Measurements from ENCODE around the gene LILRA5. TPM values are rescaled to one million over a fixed set of nuclear protein-coding genes. Genes with fewer than 3 reads are reported as not detected.
A peak's percentile ranks its signal among the peaks of the same experiment; 100 is the strongest.
"Not testable (repeated sequence)": the region's sequence is repeated elsewhere in the genome, so short reads cannot be mapped to it uniquely, and the experiment has no call there.

LILRA5 gene
- total RNA-seq, 1 donor from 2014 or later: 5.3 TPM

DNA sequence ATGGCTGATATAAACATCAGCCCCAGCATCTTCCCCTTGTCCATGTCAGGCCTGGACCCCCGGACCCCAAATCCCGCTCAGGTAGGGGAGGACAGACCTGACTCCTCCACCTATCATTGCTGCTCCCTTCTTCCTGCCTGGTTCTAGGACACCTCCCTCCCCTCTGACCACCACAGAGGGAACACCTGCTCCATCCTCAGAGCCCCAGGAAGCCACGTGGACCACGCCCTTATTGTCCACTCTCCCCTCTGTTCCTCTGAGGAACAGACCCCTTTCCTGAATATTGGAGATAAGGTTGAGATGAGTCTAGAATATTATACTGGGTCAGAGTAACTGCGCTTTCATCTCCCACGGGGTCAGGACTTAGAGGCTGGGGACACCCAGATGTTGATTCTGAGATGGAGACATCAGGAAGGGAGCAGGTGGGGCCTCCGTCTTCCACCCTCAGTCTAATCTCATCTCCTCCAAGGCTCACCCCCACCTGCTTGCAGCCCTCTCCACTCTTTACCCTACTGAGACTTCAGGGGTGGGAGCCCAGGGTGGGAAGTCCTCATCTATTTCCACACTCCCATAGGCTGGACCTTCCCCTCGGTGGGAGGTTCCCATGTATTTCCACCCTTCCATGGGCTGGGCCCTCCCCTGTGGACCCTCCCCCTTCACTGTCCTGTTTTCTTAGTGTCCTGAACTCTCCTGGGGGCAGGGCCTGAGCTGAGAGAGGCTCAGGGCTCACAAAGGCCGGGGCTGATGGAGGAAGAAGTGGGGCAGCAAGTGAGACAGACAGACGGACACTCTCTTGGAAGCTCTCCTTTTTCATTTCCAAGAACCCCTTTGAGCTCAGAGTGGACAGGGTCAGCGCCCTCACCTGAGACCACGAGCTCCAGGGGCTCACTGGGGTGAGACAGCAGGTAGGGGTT lies 23.3 kb upstream of the LILRA5 start:
- intact Hi-C loops (cut with DNase I): no loop called here
- DNase-seq (ENCODE audit: low spot score) (peak; percentile 13), ATAC-seq (no peak)

GRCh38 chr19:54335164-54335563 lies 22.2 kb upstream of the LILRA5 start:
- DNase-seq (ENCODE audit: low spot score) (peak; percentile 28), ATAC-seq (no peak)
- intact Hi-C loops (cut with DNase I): no loop called here

DNA sequence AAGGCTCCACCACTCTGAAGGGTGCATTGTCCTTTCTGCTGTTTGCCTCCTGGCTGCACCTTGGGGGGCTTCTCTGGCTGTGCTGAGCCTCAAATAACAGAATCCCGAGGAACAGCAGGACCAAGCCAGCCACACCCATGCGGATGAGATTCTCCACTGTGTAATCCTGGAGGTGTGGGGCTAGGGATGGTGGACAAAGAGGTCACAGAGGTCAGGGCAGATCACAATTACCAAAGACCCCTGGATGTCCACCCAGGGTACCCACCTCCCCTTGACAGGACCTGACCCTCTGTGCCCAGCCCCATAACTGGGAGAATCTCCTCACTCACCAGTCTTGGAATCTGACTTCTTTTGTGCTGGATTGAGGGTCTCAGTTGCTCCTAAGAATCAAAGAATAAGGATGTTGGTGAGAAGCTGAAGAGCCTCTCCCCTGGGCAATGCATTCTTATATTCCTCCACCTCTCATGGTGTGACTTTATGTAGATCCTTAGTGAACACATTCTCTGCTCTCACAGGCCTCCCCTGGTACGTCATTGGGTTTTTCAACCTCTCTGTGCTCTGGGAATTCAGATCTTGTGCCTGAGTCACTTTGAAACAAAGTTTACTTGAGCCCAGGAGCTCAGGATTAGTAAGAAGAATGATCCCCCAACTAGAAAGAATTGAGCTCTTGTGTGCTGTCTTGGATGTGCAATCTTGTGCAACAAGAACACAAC lies 20.8 kb upstream of the LILRA5 start:
- intact Hi-C loops (cut with DNase I): no loop called here
- DNase-seq (ENCODE audit: low spot score): peak; percentile 8
- no peak for ATAC-seq

DNA sequence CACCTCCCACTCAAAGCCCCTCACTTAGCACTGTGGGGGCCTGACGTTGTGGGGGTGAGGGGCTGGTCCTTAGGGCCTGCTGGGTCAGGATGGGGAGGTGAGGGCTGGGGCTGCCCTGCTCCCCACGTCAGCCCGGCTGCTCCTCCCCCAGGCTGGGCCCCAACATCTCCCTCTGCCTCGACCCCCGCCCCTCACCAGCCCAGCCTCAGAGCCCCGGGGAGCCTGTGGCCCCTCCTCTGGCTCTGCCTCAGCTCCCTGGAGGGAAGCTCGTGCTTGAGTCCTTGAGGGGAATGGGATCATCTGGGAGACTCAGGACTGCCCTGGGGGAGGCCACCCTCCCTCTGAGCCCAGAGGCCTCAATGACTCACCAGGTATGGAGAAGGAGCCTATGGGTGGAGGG lies 19.2 kb upstream of the LILRA5 start:
- intact Hi-C loops (cut with DNase I): no loop called here
- DNase-seq (ENCODE audit: low spot score) (peak; percentile 40), ATAC-seq (no peak)

DNA sequence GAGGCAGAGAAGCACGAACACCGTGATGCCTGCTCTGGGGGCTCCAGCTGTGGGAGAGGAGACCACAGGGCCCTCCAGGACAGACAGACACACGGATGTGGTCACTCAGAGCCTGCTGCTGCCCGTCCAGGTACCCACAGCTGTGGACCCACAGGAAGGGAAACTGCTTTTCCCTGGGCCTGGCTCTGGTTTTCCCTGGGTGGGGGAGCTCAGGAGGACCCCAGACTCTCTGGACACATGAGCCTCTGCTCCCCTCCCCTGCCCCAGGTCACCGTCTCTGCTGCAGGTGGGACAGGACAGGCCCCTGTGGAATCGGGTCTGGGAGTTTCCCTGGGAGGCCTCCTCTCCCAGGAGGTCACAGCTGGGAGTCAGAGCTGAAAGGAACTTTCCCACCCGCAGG lies 18.7 kb upstream of the LILRA5 start:
- no peak for ATAC-seq
- peak; percentile 33 for DNase-seq (ENCODE audit: low spot score)
- intact Hi-C loops (cut with DNase I): no loop called here

- DNase-seq (ENCODE audit: low spot score) (no peak), ATAC-seq (no peak)
- intact Hi-C loops (cut with DNase I): no loop called here
Observed at GRCh38 chr19:54329476-54330165, 16.7 kb upstream of the LILRA5 start.

DNA sequence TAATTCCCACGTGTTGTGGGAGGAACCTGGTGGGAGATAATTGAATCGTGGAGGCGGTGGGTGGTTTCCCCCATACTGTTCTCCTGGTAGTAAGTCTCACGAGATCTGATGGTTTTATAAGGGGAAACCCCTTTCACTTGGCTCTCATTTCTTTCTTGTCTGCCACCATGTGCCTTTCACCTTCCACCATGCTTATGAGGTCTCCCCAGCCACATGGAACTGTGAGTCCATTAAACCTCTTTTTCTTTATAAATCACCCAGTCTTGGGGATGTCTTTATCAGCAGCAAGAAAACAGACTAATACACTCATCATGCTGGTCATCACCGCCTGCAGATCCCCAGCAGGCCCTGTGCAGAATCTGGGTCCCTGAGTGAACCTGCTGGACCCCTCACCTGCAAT lies 15.8 kb upstream of the LILRA5 start:
- ATAC-seq; intact Hi-C loops (cut with DNase I); DNase-seq (ENCODE audit: low spot score): not testable (repeated sequence)

GRCh38 chr19:54325631-54326030 lies 12.7 kb upstream of the LILRA5 start:
- DNase-seq (ENCODE audit: low spot score): peak; percentile 35
- ATAC-seq: no peak
- intact Hi-C loops (cut with DNase I): no loop called here

DNA sequence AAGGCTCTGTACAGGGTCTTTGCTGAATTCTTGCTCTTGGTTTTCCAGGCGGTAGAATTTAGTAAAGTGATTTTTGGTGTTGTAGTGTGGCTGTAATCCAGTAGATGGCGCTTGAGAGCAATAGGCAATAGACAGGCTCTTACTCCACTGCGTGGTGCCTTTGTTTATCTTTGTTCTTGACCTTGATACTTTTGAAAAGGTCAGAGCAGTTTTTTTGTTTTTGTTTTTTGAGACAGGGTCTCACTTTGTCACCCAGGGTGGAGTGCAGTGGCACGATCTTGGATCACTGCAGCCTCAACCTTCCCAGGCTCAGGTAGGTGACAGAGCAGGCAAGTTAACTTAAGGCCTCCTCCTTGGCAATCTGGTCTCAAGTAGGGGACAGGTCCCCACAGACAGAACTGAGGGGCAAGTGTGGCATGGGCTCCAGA lies 12.2 kb upstream of the LILRA5 start:
- DNase-seq (ENCODE audit: low spot score) (peak; percentile 46), ATAC-seq (no peak)
- intact Hi-C loops (cut with DNase I): no loop called here

GRCh38 chr19:54324071-54324470 lies 11.1 kb upstream of the LILRA5 start:
- intact Hi-C loops (cut with DNase I): no loop called here
- DNase-seq (ENCODE audit: low spot score) (no peak), ATAC-seq (no peak)

DNA sequence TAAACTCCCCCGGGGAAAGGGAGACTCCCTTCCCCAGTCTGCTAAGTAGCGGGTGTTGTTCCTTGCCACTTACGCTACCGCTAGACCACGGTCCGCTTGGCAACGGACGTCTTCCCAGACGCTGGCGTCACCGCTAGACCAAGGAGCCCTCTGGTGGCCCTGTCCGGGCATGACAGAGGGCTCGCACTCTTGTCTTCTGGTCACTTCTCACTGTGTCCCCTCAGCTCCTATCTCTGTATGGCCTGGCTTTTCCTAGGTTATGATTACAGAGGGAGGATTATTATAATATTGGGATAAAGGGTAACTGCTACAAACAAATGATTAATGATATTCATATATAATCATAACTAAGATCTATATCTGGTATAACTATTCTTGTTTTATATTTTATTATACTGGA lies 10.0 kb upstream of the LILRA5 start:
- intact Hi-C loops (cut with DNase I); ATAC-seq: not testable (repeated sequence)

DNA sequence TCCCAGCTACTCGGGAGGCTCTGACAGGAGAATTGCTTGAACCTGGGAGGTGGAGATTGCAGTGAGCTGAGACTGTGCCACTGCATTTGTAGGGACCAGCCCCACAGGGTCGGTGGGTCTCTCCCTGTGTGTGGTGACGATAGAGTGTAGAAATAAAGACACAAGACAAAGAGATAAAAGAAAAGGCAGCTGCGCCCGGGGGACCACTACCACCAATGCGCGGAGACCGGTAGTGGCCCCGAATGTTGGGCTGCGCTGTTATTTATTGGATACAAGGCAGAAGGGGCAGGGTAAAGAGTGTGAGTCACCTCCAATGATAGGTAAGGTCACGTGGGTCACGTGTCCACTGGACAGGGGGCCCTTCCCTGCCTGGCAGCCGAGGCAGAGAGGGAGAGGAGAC lies 9.3 kb upstream of the LILRA5 start:
- intact Hi-C loops (cut with DNase I); ATAC-seq: not testable (repeated sequence)
- DNase-seq (ENCODE audit: low spot score): peak; percentile 42

More for the DNA sequence above, 10.0 kb upstream of the LILRA5 start:
- DNase-seq (ENCODE audit: low spot score): peak; percentile 48

GRCh38 chr19:54319892-54320670 lies 7.1 kb upstream of the LILRA5 start:
- ATAC-seq (no peak), DNase-seq (ENCODE audit: low spot score) (peak; percentile 7)
- intact Hi-C loops (cut with DNase I): no loop called here

- intact Hi-C loops (cut with DNase I): no loop called here
- ATAC-seq (no peak), DNase-seq (ENCODE audit: low spot score) (no peak)
Observed at GRCh38 chr19:54319049-54319448, 6.1 kb upstream of the LILRA5 start.

DNA sequence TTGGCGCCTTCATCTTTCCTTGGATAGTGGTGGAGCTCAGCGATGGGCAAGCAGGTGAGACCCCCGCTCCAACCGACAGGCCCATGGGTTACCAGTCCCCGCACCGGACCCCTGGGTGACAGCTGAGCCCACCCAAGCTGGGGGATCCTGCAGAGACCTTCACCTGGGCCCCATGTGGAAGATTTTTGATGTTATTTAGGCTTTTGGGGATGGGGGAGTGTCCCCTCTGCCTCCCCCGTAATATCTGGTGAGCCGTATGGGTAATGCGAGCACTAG lies 4.9 kb upstream of the LILRA5 start:
- ATAC-seq (no peak), DNase-seq (ENCODE audit: low spot score) (peak; percentile 38)
- intact Hi-C loops (cut with DNase I): no loop called here

GRCh38 chr19:54317108-54317964 lies 4.4 kb upstream of the LILRA5 start:
- intact Hi-C loops (cut with DNase I): no loop called here
- DNase-seq (ENCODE audit: low spot score): peak; percentile 47
- ATAC-seq: no peak

GRCh38 chr19:54316746-54317107 lies 3.8 kb upstream of the LILRA5 start:
- DNase-seq (ENCODE audit: low spot score) (peak; percentile 65), ATAC-seq (no peak)
- intact Hi-C loops (cut with DNase I): no loop called here

DNA sequence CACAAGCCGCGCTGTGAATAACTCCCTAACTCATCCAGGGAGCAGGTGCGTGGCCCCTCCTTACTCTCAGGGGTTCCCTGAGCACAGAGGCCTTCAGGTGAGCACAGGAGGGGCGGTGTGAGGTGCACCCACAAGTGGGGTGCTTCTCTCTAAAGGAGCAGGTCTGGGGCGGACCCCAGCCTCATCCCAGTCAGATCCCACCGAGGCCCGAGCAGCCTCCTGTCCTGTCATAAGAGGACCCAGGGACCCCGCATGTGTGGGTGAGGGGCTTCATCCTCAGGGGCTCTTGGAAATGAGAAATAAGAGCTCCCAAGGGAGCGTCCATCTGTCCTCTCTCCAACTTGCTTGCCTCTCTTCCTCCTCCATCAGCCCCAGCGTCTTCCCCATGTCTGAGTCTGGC lies 3.0 kb upstream of the LILRA5 start:
- intact Hi-C loops (cut with DNase I): no loop called here
- no peak for ATAC-seq
- DNase-seq (ENCODE audit: low spot score): peak; percentile 42

Measured in sciatic nerve (tissue), 2 donors.